Measurements from ENCODE around the gene CREB5. TPM values are rescaled to one million over a fixed set of nuclear protein-coding genes. Genes with fewer than 3 reads are reported as not detected.

Gene CREB5
- total RNA-seq, 1 donor from 2014 or later = 10.3 TPM

GRCh38 chr7:28733035-28733434 lies 320.7 kb downstream of the CREB5 start:
- no peak overlapping the region for H3K27ac ChIP-seq
- H3K36me3 ChIP-seq = no peaks in the 10 kb centered on the region
- TF ChIP-seq CTCF (IDR thresholded peaks at IDR 0.05) = no peak
- no peak overlapping the region for H3K4me3 ChIP-seq
- no peak for DNase-seq
- no peaks in the 10 kb centered on the region for H3K27me3 ChIP-seq (ENCODE audit: low read depth)
- intact Hi-C loops (cut with DNase I) = no loop called here
- no peaks in the 10 kb centered on the region for H3K9me3 ChIP-seq
- ATAC-seq = no peak
- no peaks in the 10 kb centered on the region for H3K4me1 ChIP-seq

- intact Hi-C loops (cut with DNase I) = no loop called here
- H3K9me3 ChIP-seq = no peaks in the 10 kb centered on the region
- no peak overlapping the region for H3K4me3 ChIP-seq
- no peak overlapping the region for H3K27ac ChIP-seq
- H3K36me3 ChIP-seq = no peaks in the 10 kb centered on the region
- TF ChIP-seq CTCF (IDR thresholded peaks at IDR 0.05) = no peak
- no peaks in the 10 kb centered on the region for H3K4me1 ChIP-seq
- H3K27me3 ChIP-seq (ENCODE audit: low read depth) = no peaks in the 10 kb centered on the region
- ATAC-seq (no peak), DNase-seq (no peak)
Measured at GRCh38 chr7:28738412-28738811, 326.1 kb downstream of the CREB5 start.

- intact Hi-C loops (cut with DNase I) = no loop called here
- H3K9me3 ChIP-seq = no peaks in the 10 kb centered on the region
- DNase-seq (no peak), ATAC-seq (no peak)
- no peak overlapping the region for H3K4me3 ChIP-seq
- no peaks in the 10 kb centered on the region for H3K36me3 ChIP-seq
- H3K27me3 ChIP-seq (ENCODE audit: low read depth) = no peaks in the 10 kb centered on the region
- TF ChIP-seq CTCF (IDR thresholded peaks at IDR 0.05) = no peak
- no peaks in the 10 kb centered on the region for H3K4me1 ChIP-seq
- H3K27ac ChIP-seq = no peak overlapping the region
Measured at GRCh38 chr7:28739128-28739527, 326.8 kb downstream of the CREB5 start.

- TF ChIP-seq CTCF (IDR thresholded peaks at IDR 0.05) = no peak
- DNase-seq = no peak
- no peak for ATAC-seq
- no peak overlapping the region for H3K4me3 ChIP-seq
- H3K27ac ChIP-seq = no peak overlapping the region
- intact Hi-C loops (cut with DNase I) = no loop called here
- H3K9me3 ChIP-seq = no peaks in the 10 kb centered on the region
- peaks cover under 1% of the 10 kb centered on the region for H3K4me1 ChIP-seq
- H3K27me3 ChIP-seq (ENCODE audit: low read depth) = no peaks in the 10 kb centered on the region
- no peaks in the 10 kb centered on the region for H3K36me3 ChIP-seq
Measured at GRCh38 chr7:28739826-28740225, 327.5 kb downstream of the CREB5 start.

- intact Hi-C loops (cut with DNase I) = no loop called here
- Histone ChIP-seq H3K4me3 (no peak overlapping the region), H3K27ac (no peak overlapping the region), H3K9me3 (no peaks in the 10 kb centered on the region), H3K36me3 (no peaks in the 10 kb centered on the region), H3K27me3 (ENCODE audit: low read depth) (no peaks in the 10 kb centered on the region), H3K4me1 (peaks cover 10% of the 10 kb centered on the region)
- no peak for TF ChIP-seq CTCF (IDR thresholded peaks at IDR 0.05)
- peak; percentile 56 to 57 for ATAC-seq
- DNase-seq = no peak
Measured at GRCh38 chr7:28744951-28745350, 332.6 kb downstream of the CREB5 start.

GRCh38 chr7:28745351-28745750 lies 333.0 kb downstream of the CREB5 start:
- DNase-seq (no peak), ATAC-seq (no peak)
- intact Hi-C loops (cut with DNase I) = no loop called here
- H3K4me1 ChIP-seq = peaks cover 10% of the 10 kb centered on the region
- H3K27me3 ChIP-seq (ENCODE audit: low read depth) = no peaks in the 10 kb centered on the region
- H3K9me3 ChIP-seq = no peaks in the 10 kb centered on the region
- H3K36me3 ChIP-seq = no peaks in the 10 kb centered on the region
- no peak overlapping the region for H3K27ac ChIP-seq
- no peak for TF ChIP-seq CTCF (IDR thresholded peaks at IDR 0.05)
- H3K4me3 ChIP-seq = no peak overlapping the region

Data from lower lobe of right lung (tissue), 2 donors.